Spleen (tissue), 7 donors: ENCODE data around the gene RBMS3.

Experiments used
- CTCF ChIP-seq, 11 experiments: fragments of 200-600 bp in 7 of 11; fragments of 450-650 bp in 4 of 11; sonication (generic) in 4 of 11; IDR thresholded peaks in 8 of 11; conservative IDR thresholded peaks in 3 of 11; 1 replicate in 7 of 11; 2 replicates in 4 of 11; pipeline versions ENCODE4 v1.4.0 to v1.8.0; 2016 to 2021; ENCODE audit warnings: antibody characterized with exemption in 11 of 11, inconsistent platforms in 4 of 11, mild to moderate bottlenecking in 1 of 11
- POLR2A ChIP-seq, 3 donors: fragments of 450-650 bp; IDR thresholded peaks; one replicate each; pipeline ENCODE4 v1.5.1; 2017; ENCODE audit warnings: antibody characterized with exemption in 3 of 3, mild to moderate bottlenecking in 1 of 3
- POLR2AphosphoS5 ChIP-seq, 3 donors: sonication (generic); formaldehyde crosslinking; IDR thresholded peaks; one replicate each; pipeline ENCODE4 v1.5.1; 2017; ENCODE audit warnings: antibody characterized with exemption in 3 of 3
- donor health status: DM: no; HTN: no; CAD: no; lungs with moderate emphysema.
- donor health status: DM: no; HTN: no; CAD: no.
- donor health status: DM: no; HTN: no; CAD: no.

- TF ChIP-seq CTCF (IDR thresholded peaks at IDR 0.05 in 8 of 11, conservative IDR thresholded peaks at IDR 0.05 in 3 of 11) (no peak), POLR2AphosphoS5 (IDR thresholded peaks at IDR 0.05) (no peak), POLR2A (IDR thresholded peaks at IDR 0.05) (no peak)
These were observed 1.8 kb downstream of the RBMS3 start for GRCh38 chr3:29282427-29283230.
